Measurements from ENCODE around the gene PGAP6.
A peak's percentile ranks its signal among the peaks of the same experiment; 100 is the strongest.
"Not testable (repeated sequence)": the region's sequence is repeated elsewhere in the genome, so short reads cannot be mapped to it uniquely, and the experiment has no call there.

The PGAP6 gene

DNA sequence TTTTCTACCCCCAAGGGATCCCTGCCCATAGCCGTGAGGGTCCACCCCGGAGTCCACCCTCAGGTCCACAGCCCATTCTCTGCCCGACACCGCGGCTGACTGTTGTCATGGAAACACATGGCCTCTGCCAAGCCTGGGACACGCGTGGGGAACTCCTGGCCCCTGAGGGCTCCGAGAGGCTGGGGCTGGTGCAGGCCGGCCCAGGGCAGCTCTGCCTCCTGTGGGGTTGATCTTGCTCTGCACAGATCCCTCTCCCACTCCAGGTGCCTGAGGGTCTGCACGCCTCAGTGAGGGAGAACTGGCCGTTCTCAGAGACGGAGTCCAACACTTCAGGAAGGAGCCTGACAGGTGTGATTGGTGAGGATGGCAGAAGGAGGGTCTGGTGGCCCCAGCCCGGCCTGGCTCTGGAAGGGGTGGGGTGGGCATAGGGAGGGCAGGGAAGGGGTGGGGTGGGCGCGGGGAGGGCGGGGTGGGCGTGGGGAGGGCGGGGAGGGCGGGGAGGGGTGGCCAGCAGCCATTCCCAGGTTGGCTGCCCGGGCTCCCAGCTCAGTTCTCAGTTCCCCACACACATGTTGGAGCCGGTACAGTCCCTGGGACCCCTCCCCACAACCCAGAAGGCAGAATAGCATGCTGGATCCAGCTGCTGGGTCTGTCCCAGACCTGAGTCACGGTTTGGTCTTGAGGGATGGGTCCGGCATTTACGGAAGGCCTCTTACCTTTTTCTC is 17.9 kb downstream of the PGAP6 start:
- no peak for DNase-seq

DNA sequence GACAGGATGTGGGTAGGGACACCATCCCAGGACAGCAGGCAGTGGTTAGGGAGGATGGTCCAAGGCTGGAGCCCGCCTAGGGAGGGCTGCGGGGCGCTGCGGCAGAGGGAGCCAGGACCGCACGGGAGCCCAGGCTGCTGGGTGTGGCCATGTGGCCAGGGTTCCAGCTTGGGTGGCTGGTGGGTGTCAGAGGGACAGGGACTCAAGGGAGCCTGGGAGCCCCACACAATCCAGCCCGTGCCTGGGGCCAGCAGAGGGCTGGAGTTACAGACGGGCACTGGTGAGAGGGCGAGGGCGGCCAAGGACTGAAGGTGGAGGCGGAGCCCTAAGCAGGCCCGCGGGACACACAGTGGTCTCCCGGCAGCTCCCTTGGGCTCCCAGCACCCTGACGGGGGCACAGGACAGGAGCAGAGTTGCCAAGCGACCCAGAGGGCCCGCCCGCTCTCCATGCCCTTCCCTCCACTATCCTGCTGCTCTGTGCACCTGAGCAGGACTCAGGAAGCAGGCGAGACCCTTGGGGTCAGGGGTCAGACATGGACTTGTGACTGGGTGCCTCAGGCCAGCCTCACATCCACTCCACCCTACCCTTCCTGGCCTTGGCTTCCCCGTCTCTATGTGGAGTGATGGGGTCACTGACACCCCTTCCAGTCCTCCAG is 18.5 kb downstream of the PGAP6 start:
- no peak for DNase-seq

DNA sequence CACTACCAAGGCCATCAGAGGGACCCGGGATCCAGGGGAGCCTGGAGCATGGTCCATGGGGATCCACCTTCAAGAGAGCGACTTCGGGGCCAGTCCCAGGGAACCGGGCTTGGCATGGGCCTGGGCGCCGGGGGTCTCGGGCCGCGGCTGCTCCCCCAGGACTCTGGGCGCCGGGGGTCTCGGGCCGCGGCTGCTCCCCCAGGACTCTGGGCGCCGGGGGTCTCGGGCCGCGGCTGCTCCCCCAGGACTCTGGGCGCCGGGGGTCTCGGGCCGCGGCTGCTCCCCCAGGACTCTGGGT is 19.1 kb downstream of the PGAP6 start:
- DNase-seq = not testable (repeated sequence)

DNA sequence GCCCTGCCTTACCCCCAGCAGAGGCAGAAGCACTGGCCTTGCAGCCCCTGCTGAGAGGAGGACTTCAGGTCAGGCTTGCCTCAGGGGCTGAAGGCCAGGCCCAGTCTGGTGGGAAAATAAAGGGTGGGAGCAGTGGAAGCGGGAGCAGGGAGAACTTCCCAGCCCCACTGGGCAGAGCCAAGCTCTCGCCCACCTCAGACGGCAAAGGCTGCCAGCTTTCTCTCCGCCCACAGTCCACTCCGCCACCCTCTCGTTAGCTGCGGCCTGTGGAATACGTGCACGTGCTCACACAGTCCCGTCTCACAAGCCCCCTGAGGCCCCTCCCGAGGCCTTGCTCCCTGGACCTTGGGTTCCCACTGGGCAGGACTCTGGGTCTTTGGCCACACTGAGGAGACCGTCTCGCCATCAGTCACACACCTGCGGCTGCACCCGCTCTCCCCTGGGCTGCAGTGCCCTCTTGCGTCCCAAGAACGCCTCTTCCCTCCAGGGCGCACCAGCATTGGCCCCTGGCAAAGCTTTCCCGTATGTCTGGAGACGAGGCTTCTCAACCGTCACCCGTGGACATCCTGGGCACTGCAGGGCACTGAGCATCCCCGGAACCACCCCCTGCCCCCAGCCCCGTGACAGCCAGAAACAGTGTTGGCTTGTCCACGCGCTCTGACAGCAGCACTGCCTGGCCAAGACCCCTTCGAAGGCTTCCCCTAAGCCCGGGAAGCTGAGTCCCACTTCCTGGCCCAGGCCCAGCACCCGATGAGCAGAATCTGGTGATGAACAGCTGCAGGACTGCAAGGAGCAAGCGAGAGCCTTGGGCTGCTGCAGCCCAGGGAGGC is 19.7 kb downstream of the PGAP6 start:
- DNase-seq = peak; percentile 66

DNA sequence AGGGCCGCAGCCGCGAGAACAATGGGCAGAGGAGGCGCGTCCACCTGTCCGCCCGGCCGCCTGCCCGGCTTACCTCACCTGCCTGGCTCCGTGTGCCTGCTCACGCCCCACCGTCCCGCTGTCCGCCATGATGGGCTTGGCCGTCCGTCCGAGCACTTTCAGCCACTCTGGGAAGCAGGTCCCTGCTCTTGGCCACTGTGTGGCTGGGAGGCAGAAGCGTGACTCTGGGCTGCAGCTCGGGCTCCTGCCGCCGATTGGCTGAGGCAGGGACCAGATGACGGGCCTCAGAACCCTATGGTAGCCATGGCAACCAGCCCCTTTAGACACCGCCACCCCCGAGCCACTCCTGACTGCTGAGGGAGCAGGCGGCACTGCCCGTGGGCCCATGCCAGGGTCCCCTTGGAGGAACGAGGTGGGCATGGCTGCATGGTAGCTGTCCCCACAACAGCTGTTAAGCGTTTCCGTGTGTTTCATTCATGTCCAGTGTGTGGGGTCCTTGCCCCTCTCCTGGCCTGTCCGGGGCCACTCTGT is 20.4 kb downstream of the PGAP6 start:
- DNase-seq = no peak

DNA sequence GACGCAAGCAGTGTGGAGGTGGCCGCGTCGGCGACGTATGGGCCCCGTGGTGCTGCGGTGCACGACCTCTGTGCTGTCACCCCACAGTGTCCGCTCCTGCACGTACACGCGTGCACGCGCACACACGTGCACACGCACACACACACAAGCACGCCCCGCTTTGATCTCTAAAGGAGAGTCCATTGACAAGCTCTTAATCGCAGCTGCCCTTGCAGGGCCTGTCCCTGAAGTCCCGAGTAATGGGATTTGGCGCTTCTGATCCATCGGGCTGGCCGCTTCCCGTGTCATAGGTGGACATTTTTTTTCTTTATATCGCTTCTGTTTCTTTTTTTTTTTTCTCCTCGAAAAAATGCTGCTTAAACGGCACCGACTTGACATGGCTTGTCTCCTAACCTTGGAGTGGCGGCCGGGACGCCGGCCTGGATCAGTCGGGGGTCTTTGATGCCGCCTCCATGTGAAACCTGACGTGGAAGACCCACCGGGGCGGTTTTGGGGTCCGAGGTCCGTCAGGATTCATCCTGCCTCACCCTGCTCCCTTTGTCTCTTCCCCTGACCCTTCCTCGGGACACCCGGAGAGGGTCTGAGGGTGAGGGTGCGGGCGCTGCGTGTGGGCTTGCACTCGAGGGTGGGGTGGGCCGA is 21.0 kb downstream of the PGAP6 start:
- DNase-seq = no peak

DNA sequence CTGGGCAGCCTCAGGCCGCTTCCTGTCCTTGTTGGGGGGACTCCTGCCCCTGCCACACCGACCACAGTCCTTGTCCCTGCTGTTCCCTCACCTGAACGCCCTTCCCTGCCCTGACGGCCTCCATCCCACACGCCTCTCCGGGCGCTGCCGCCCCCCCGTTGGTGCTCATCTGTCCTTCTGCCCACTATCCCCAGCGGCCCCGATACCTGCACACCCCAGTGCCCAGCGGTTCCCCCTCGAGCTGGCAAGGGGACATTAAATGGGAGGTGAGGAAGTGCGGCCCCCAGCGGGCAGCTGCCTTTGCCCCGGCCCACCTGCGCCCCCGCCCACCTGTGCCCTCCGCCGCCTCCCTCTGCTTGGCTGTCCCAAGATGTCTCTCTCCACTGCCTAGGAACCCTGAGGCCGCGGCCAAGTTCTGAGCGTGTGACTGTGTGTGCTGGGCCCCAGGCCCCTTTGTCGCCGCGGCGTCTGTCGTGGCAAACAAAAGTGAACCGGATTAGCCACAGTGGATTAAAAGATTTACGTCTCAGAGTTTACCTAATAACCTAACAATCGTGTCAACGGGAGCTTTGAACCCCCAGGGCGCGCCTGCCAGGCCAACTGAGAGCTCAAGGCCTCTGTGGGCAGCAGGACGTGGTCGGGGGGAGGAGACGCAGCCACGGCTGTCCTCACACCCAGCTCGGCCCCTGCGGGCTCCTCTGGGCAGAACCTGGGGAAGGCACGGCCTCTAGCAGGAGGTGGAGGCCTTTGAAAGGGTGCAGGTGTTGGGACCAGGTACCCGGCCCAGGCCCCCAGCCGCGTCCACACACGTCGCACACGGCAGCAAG is 21.7 kb downstream of the PGAP6 start:
- DNase-seq = no peak

DNA sequence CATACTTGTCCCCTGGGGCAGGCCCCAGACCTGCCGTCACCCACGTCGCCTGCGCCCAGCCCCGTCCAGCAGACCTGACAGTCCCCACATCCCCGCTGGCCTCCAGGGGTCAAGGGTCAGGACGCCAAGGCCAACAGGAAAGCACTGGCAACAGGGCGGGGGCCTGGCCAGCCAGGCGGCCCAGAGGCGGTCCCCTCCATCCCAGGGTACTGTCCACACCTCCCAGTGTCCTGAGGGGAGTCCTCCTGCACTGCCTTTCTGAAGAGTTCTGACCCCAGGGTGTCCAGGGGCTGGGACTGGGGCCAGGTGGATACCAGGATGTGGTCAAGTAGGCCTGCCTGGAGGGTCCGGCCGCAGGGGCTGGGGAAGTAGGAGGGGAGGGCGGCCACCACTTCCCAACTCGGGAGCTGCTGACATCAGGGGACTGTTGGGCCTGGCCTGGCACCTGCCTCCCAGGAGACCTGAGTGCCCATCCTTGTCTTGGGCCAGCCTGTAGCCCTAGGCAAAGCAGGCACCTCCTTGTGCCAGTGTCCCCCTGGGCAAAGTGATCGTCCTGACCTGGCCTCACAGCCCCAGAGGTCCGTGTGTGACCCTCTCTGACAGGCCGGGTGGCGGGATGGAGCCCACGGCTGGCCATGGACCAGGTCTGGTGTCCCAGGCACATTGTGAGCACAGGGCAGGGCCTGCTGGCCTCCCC is 22.6 kb downstream of the PGAP6 start:
- DNase-seq = no peak

DNA sequence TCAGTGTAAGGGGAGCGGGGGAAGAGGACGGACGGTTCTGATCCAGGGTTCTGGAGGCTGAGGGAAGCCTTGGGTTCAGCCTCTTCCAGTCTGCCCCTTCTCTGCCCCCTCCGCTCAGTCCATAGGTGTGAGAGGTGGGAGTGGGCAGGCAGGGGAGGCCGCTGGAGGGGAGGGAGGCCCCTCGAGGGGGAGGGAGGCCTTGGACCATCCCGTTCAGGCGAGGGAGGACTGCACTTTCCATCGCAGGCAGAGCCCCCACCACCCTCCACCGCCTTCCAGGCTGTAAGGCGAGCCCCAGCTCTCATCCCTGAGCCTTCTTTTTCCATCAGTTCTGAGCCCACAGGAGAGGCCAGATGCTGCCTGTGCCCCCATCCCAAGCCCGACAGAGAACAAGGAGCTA is 25.0 kb downstream of the PGAP6 start:
- DNase-seq = no peak

DNA sequence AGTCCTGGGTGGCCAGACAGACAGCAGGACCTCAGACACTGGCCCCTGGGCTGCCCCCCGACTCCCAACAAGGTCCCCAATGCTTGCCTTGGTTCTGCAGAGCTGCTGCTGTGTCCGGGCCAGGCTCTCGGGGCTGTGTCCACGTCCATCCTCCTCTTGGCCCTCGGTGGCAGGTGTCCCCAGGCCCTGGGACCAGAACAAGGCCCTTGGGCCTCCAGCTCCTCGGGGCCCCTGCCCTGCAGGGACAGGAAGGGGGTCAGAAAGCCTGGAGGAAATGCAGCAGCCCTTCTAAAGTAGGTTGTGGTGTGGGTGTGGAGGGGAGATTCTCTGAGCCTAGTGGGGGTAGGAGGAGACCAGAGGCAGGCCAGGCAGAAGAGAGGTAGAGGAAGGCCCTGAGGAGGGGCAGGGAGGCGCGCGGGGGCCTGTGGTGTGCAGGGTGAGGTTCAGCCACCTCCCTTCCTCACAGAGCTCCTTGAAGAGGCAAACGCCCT is 26.8 kb downstream of the PGAP6 start:
- peak; percentile 30 for DNase-seq

DNA sequence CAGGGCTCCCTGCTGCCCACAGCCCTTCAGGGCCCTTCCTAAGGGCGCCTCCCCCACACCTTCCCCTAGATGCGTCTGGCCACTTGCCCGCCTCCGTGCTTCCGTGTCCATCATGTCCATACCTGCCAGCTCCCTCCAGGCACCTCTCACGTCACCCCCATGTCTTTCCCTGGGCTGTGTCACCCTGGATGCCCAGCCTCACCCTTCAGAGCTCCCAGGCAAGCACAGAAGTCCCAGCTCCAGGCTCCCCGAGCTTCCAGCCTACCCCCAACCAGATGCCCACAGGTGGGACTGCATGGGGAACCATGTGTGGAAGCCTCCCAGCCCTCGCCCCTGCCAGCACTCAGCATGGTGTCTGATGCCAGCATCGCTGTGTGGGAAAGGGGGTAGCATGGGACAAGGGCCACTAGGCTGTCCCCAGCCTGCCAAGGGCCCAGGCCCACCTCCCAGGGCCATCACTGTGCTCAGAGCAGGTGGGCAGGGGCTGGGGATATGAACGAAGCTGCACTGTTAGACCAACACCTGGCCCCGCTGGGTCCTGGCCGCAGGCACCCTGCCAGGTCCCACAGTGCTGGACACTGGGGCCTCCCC is 27.4 kb downstream of the PGAP6 start:
- no peak for DNase-seq

DNA sequence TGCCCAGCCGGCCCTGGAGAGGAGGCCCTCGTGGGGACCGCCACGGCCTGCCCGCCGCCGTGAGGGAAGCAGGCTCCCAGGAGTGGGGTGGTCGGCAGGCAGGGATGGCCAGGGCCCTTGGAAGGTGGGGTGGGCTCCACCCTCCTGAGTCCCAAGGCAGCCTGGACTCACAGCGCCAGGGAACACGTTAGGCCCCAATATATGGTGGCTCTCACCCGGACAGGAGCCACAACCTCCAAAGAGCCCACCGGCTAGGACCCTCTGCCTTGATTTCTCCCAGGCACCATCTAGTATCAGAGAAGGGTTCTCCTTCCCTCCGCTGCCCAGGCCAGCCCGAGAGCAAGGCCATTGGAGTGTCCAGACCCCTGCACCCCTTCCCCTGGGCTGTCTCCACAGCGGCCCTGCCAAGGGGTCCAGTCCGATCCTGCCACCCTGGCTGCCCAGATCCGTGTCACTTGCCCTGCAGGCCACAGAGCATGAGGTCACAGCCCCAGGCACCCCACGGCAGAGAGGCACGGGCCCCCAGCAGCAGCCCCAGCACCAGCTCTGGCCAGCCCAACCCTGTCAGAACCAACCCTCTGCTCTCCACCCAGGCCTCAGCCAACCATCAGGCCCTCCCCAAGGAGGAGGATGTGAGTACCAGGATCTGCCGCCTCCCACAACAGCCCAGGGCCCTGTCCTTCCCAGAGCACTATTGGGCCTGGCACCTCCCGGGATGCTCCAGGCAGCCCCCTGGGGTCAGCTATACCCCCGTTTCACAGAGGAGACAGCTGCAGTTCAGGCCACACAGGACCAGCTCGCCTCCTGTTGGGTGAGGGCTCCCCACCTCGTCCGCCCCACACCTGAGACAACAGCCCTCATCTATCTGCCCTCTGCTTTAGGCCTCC is 28.1 kb downstream of the PGAP6 start:
- DNase-seq = no peak

DNA sequence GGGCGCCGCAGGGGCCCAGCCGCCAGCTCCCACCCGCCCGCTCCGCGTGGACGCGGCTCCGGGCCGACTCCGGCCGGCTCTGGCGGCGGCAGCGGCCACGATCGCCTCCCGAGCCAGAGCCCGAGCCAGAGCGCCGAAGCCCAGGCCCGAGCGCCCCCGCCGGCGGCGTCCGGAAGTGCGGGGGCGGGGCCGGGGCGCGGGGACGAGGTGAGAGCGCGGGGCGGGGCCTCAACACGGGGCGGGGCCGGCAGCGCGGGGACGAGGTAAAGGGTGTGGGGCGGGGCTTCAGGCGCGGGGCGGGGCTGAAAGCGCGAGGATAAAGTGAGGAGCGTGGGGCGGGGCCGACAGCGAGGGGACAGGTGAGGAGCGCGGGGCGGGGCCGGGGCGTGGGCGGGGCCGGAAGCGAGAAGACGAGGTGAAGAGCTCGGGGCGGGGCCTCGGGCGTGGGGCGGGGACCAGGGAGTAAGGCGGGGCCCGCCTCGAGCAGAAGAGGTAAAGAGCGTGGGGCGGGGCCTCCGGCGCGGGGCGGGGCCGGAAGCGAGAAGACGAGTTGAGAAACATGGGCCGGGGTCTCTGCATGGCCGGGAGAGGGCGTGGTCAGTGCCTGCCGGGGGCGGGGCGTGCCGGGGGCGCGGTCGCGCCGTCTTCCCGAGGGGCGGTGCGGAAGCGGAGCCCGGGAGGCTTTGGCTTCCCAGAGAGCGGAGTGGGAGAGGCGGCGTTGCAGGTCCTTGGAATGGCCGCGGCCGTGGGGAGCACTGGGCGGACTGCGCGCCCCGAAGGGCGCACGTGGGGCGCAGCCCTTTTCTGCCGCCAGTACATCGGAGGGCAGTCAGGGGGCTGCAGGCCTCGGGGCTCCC is 29.0 kb downstream of the PGAP6 start, which contains the start of gene AXIN1:
AXIN1 (minus strand) TSS at position 177 of the 857 bp plus-strand sequence. CDS start 5,698 bp downstream, outside the sequence.
- DNase-seq = peak; percentile 100

DNA sequence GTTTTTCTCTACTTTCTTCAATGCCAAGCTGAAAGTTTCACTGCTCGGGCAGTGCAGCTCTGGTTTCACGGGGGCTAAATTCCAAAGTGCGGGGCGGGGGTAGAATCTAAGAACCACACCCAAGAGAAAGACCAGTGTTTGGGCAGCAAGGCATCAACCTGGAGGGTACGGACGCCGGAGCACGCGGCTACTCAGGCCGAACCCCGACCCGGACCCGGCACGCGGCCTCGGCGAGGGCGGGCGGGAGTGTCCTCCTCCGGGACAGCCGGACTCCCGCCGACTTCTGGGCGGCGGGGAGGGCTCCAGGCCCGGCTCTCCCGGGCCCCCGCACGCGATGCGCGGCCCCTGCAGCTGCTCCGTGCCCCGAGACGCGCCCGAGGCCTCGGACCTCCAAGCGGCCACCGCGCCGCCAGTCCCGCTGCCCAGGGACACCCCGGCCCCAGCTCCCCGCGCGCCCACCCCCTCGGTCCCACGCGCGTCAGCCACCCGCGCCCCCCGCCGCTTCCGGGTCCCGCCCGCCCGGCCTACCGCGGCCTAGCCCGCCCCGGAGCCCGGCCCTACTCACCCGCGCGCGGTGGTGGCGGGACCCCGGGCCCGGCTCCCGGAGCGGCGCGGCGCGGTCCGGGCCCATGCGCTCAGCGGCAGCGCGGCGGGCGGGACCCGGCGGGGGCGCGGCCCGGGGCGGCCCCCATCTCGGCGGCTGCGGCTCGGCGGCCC is 29.8 kb downstream of the PGAP6 start:
- no peak for DNase-seq

DNA sequence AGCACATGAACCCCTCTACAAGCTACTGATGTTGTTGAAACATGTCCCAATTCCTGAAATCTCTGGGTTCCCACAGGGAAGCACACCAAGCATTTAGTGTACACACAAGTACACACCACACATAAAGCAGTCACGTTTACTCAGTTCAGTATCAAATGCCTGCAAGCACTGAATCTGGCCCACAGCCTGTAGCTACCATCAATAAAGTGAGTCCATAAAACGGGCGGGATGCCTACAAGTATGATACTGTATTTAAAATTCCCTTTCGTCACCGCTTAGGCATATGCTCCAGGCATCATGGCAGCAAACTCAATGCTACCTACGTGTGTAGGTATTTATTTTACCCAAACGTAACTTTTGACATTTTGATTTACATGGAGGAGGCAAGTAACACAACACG is 31.6 kb downstream of the PGAP6 start:
- no peak for DNase-seq

DNA sequence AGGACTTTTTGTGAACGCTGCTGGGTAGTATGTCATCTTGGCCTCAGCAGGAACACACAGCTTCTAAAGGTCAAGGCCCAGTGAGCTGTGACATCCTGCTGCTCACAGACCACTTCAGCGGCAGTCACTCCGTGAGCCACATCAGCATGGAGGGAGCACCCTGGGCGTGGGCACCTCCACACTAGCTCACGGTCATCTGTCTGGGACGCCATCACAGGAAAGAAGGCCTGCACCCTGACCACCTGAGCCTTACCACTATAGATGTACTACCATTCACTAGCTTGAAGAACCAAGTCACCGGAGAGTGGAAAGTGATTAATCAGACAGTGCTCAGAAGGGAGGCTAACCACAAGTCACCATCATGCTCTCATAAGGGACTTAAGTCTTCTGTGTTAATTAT is 32.6 kb downstream of the PGAP6 start:
- no peak for DNase-seq

DNA sequence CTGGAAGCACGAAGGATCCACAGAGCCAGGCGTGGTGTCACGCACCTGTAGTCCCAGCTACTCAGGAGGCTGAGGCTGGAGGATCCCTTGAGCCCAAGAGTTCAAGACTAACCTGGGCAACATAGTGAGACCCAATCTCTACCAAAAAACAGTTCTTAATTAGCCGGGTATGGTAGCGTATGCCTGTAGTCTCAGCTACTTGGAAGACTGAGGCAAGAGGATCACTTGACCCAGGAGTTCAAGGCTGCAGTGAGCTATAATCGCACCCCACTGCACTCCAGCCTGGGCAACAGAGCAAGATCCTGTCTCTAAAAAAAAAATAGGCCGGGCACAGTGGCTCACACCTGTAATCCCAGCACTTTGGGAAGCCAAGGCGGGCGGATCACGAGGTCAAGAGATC is 33.3 kb downstream of the PGAP6 start:
- DNase-seq = not testable (repeated sequence)

DNA sequence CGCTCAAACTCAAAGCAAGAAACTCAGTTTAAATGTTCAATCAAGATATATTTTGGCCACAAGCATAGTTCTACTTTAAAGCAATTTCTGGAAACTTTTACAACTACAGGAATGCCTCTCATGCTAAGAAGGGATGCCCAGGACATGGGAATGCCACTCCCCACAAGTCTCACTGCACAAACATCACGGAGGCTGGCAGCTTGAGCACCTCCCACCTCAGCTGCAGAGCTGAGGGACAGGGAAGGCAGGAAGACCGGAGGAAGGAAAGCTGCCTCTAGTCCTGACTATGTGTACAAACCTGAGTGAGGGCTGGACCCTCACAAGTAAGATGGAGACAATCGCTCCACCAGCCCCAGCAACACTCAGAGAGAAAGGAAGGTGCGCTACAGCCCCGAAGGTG is 34.6 kb downstream of the PGAP6 start:
- DNase-seq = no peak

All from stimulated activated CD4-positive, alpha-beta T cell treated with anti-CD3 and anti-CD28 coated beads, Interleukin-12 subunit alpha, Interleukin-12 subunit beta, amount 100 ng/mL, for 4 hours (primary cell).